HCT116 (cell line): ENCODE results near the gene ABCC8.

Experiments
- ATF3 ChIP-seq: IDR thresholded peaks from 2 replicates; pipeline ENCODE4 v1.6.1; 2012
- CTCF ChIP-seq, 3 experiments: fragments of 200-600 bp in 1 of 3; sonication (generic) in 1 of 3; IDR thresholded peaks in 2 of 3; conservative IDR thresholded peaks in 1 of 3; 2 replicates each; pipeline ENCODE4 v1.5.1; 2012 to 2017; ENCODE audit warnings: low read depth in 2 of 3, low read length in 2 of 3, antibody characterized with exemption in 1 of 3, borderline replicate concordance in 1 of 3, control low read depth in 1 of 3, mild to moderate bottlenecking in 1 of 3, mixed read lengths in 1 of 3, mixed run types in 1 of 3, moderate library complexity in 1 of 3; ENCODE audit not compliant: insufficient read depth in 1 of 3
- EGR1 ChIP-seq: IDR thresholded peaks from 2 replicates; pipeline ENCODE4 v1.6.1; 2012; ENCODE audit warnings: low read depth
- EZH2 ChIP-seq: fragments of 200-600 bp; sonication (generic); IDR thresholded peaks from 2 replicates; pipeline ENCODE4 v1.6.1; 2017; ENCODE audit warnings: antibody characterized with exemption, mixed run types
- JUND ChIP-seq: IDR thresholded peaks from 2 replicates; pipeline ENCODE4 v1.6.1; 2012
- POLR2A ChIP-seq: IDR thresholded peaks from 2 replicates; pipeline ENCODE4 v1.7.0; 2011; ENCODE audit warnings: borderline replicate concordance; ENCODE audit not compliant: insufficient read depth, insufficient read length; ENCODE audit errors: extremely low read depth
- POLR2AphosphoS5 ChIP-seq: IDR thresholded peaks from 2 replicates; pipeline ENCODE4 v1.6.1; 2011; ENCODE audit warnings: mild to moderate bottlenecking, low read depth, low read length, moderate library complexity
- REST ChIP-seq: IDR thresholded peaks from 2 replicates; pipeline ENCODE4 v1.6.1; 2012; ENCODE audit warnings: low read depth
- SIN3A ChIP-seq: IDR thresholded peaks from 2 replicates; pipeline ENCODE4 v1.6.1; 2012; ENCODE audit warnings: low read depth
- TCF7L2 ChIP-seq: IDR thresholded peaks from 2 replicates; pipeline ENCODE4 v1.7.0; 2011; ENCODE audit warnings: borderline replicate concordance, inconsistent platforms; ENCODE audit not compliant: insufficient read depth, insufficient read length; ENCODE audit errors: extremely low read depth
- YY1 ChIP-seq: IDR thresholded peaks from 2 replicates; pipeline ENCODE4 v1.6.1; 2011; ENCODE audit warnings: low read length, low read depth, moderate library complexity, mild to moderate bottlenecking; ENCODE audit not compliant: insufficient replicate concordance; ENCODE audit errors: extremely low read depth
- ZBTB33 ChIP-seq: IDR thresholded peaks from 2 replicates; pipeline ENCODE4 v1.6.1; 2011; ENCODE audit warnings: mild to moderate bottlenecking, low read length, moderate library complexity; ENCODE audit not compliant: insufficient replicate concordance; ENCODE audit errors: extremely low read depth

- TF ChIP-seq CTCF (IDR thresholded peaks at IDR 0.05 in 2 of 3, conservative IDR thresholded peaks at IDR 0.05 in 1 of 3; ENCODE audit: borderline replicate concordance in 1 of 3, insufficient read depth in 1 of 3, low read depth in 2 of 3, low read length in 2 of 3): no peak
- TF ChIP-seq SIN3A: no peak
- TF ChIP-seq POLR2A: no peak
- no peak for TF ChIP-seq TCF7L2
- no peak for TF ChIP-seq YY1
- no peak for TF ChIP-seq EGR1
- TF ChIP-seq EZH2: no peak
- TF ChIP-seq REST: no peak
- no peak for TF ChIP-seq ZBTB33
- no peak for TF ChIP-seq JUND
- TF ChIP-seq POLR2AphosphoS5: no peak
- no peak for TF ChIP-seq ATF3
These were observed 364 bp upstream of the ABCC8 start for GRCh38 chr11:17477084-17477333.
